HL-60/S4 treated with retinoic acid at 250 ng/mL for 4 days and 3 days (cell line): ENCODE measurements around the gene TMEM225.
"Not testable (repeated sequence)": the region's sequence is repeated elsewhere in the genome, so short reads cannot be mapped to it uniquely, and the experiment has no call there.

Source experiments
- in situ Hi-C: fragments of 300-500 bp; cut with MboI; formaldehyde crosslinking; loops from 2 replicates; pipeline ENCODE4 v1.7.0; 2022; ENCODE audit warnings: low sequenced_read_pairs

TMEM225 gene, protein sequence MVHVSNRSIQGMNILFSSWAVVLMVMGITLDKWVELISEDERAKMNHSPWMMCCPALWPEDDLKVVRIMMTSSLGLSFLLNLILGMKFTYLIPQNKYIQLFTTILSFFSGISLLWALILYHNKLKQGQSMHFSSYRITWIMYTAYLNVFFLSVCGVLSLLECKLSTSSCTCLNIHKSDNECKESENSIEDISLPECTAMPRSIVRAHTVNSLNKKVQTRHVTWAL

DNA sequence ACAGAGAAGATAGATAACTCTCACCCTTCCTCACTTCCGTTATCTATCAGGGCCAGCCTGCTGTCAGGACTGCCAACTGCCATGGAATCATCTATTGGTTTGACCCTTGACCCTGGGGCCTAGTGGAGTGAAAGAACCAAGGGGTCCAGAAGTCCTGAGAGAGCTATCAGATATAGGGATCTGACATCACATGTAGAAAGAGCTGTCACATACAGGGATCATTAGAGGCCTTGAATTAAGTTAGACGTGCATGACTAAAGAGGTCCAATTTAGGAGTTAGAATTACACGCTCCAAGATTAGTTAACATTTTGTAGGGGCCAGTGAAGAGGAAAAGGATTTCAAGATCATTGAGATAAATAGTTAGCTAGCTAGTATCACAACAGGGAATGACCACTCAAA, at the start of gene TMEM225:
TMEM225 (minus strand) TSS at position 101 of the 400 bp plus-strand sequence. CDS start 245 bp downstream, outside the sequence.
- in situ Hi-C loops, result no loop called here

DNA sequence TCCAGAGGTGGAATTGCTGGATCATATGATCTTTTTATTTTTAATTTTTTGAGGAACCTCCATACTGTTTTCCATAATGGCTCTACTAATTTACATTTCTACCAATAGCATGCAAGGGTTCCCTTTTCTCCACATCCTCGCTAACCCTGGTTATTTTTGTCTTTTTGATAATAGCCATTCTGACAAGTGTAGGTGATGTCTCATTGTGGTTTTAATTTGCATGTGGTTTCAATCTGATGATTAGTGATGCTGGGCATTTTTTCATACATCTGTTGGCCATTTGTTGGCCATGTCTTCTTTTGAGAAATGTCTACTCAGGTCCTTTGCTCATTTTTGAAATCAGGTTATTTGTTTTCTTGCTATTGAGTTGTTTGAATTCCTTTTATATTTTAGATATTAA, 38.6 kb upstream of the TMEM225 start:
- in situ Hi-C loops, result no loop called here

DNA sequence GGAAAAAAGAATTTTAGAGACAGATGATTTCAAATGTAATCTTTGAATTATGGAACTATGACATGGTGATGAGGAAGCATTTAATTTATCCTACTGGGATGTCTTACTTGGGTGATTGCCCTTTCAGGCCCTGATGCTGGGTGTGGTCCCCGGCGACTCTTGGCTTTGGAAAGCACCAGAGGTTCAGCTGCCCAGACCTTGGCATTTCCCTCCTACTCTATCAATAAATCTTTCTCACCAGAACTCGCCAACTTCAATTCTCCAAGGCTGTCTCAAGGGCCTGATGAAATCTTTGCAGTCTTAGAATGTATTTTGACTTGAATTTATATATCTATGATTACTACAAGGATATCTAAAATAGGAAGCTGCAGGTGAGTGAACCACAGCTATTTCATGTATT, 35.5 kb upstream of the TMEM225 start:
- in situ Hi-C loops, result no loop called here

DNA sequence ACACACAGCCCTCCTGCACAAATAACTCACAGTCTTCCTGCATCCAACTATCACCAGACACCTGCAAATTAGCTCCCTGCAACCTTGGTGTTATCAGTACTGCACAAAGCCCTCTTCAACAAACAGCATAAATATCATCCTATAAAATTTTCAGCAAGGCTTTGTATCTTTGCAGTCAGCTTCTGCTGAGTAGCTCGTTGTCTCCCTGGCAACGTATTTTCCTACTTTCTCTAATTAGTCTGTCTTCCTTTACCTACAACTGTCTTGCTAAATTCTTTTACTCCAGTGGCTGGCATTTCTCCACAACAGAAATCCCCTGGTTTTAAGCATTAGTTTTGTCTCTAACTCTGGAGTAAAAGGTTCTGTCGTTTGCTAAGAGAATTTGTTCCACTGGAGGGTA, 20.4 kb upstream of the TMEM225 start:
- in situ Hi-C loops, result no loop called here

DNA sequence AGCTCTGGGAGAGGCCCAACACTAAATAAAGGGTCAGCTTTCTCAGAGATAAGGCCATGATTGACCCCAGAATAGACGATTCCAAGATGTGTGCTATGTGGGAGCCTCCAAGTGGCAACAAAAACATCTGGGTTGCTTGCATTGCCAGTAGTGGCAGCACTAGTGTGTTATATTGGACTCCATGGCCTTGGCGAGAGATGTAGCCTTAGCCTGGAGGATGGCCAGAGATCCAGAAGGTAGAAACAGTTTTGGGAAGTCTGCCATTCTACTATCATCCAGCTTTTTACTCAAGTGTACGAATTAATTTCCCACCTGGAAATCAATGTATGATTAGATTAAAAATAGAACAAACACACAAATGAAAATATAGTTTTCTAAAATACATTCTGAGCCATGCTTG, 19.5 kb upstream of the TMEM225 start:
- in situ Hi-C loops, result no loop called here

DNA sequence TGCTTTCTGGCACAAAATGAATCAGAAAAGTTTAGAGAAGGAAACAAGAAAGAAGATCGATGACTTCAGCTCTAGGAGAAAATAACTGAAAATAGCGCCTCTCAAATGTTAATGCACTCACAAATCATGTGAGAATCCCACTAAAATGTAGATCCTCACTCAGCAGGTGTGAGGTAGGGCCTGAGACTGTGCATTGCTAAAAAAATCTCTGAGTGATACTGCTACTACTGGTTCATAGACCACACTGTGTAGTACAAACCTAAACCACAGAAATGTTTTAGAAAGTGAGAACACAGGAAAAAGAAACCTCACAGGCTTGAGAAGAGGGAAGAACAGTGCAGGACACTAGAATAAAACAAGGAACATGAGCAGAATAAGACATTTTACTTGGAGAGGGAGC, 18.5 kb upstream of the TMEM225 start:
- in situ Hi-C loops, result no loop called here

DNA sequence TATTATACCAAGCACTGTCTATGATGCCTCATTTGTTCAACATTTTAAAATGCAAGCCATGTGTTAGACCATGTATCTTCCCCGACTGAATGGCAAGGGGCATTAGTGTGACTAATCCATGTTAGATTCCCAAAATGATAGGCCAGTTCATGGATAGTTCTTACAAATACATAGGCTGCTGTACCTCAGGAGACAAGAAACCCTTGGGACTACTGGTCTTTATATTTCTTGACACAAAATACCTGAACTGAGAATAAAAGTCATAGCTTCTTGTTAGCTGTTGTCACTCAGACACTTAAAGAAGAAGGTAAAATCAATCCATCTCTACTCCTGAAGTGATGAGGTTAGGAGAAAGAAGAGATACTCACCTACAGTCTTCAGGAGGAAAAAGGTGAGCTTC, 16.4 kb upstream of the TMEM225 start, which contains the start of gene OR8D4:
OR8D4 (plus strand) TSS at position 301 of the 400 bp plus-strand sequence. CDS start 4,265 bp downstream, outside the sequence.
- in situ Hi-C loops, result no loop called here

DNA sequence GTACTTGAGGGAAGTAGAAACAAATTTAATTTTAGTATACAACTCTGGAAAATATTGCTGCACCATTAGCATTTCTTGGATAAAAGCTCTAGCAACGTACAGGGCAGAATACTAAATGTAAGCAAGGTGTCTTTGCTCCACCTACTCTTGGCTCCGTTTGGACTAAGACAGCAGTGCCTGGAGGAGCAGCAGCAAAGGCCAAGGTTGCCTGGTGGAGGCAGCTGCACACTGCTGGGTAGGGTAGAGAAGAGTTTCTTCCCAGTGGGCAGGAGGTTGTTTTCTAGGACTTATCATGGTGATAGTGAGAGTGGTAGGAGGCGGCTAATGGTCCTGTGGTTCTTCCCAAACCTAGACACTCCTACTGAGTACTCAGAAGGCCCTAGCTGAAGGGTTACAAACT, 14.3 kb upstream of the TMEM225 start:
- in situ Hi-C loops, result no loop called here

DNA sequence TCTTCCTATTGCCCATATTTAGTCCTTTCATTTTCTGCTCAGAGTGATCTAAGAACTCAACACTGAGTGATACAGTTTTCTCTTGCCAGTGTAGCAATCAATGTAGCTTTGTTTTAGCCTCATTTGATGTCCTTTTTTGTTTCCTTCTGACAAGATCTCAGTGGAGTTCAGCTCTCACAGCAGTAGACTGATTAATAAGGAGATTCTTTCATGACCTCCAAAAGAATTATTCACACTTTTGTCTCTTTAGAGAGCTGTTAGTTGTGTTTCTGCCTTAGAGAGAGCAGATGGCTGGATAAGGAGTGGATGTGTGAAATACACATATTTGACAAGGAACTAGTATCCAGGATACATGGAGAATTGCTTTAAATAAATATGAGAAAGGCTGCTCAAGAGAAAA, 6.6 kb upstream of the TMEM225 start:
- in situ Hi-C loops, result no loop called here

DNA sequence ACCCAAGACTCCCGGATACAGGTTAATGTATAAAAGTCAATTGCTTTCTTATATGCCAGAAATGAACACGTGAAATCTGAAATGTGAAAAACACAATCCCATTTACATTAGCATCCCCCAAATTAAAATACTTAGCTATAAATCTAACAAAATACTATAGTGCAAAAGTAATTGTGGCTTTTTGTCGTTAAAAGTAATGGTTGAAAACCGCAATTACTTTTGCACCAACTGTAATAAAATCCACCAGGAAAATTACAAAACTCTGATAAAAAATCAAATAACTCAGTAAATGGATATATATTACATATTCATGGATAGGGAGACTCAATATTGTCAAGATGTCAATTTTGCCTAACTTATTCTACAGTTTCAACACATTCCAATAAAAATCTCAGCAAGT, 4.6 kb downstream of the TMEM225 start:
- in situ Hi-C loops, result no loop called here

DNA sequence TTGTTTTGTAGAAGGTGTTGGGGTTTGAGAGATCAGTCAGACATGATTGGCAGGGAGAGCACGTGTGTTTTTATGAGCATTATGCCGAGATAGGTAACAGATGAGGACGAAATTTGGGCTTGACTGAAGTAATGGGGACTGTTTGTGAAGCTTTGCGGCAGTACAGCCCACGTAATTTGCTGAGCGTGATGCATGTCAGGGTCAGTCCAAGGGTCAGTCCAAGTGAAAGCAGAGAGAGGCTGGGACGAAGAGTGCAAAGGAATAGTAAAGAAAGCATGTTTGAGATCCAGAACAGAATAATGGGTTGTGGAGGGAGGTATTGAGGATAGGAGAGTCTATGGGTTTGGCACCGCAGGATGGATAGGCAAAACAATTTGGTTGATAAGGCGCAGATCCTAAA, 17.7 kb downstream of the TMEM225 start:
- in situ Hi-C loops, result not testable (repeated sequence)

DNA sequence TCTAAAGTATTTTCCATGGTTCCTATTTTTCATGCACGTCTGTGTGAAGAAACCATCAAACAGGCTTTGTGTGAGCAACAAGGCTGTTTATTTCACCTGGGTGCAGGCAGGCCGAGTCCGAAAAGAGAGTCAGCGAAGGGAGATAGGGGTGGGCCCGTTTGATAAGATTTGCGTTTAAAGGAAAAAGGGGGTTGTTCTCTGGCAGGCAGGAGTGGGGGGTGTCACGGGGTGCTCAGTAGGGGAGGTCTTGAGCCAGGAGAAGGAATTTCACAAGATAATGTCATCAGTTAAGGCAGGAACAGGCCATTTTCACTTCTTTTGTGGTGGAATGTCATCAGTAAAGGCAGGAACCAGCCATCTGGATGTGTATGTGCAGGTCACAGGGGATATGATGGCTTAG, 20.2 kb downstream of the TMEM225 start:
- in situ Hi-C loops, result not testable (repeated sequence)

DNA sequence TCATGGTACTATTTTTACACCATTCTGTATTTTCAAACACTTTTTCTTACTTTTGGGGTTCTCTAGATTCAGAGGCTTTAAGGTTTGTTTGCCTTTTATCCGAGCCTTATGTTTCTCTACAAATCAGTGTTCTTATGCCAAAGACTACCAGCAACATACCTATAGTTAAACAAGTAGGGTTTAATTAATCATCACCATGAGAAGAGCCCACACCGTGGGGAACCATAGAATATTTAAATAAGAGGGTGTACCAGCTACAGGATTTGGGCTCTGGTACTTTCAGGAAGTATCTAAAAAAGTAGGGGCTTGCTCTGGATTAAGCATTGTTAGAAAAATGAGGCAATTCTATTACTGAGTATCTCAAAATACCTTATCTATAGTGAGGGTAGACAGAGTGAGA, 25.7 kb downstream of the TMEM225 start:
- in situ Hi-C loops, result no loop called here

DNA sequence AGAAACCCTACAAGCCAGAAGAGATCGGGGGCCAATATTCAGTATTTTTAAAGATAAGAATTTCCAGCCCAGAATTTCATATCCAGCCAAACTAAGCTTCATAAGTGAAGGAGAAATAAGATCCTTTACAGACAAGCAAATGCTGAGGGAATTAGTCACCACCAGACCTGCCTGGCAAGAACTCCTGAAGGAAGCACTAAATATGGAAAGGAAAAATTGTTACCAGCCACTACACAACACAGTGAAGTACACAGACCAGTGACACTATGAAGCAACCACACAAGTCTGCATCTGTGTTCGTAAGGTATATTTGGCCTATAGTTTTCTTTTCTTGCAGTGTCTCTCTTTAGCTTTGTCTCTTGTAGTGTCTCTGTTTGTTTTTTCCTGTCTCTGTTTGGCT, 29.0 kb downstream of the TMEM225 start:
- in situ Hi-C loops, result no loop called here

DNA sequence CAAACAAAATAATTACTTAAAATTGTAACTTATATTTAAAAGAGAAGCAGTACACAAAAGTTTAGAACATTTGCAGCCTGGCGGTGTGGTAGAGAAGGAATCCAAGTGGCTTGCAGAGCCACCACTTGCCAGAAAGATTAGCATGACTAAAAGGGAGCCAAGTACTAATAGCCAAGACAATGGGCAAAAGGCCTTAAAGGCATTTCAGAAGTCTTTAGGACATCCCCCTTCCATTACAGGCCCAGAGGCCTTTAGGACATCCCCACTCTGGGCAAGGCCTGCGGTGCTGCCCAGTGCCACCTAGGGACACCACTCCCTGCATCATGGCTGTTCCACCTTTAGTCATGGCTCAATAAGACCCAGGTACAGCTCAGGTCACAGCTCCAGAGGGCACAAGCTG, 32.4 kb downstream of the TMEM225 start:
- in situ Hi-C loops, result no loop called here

DNA sequence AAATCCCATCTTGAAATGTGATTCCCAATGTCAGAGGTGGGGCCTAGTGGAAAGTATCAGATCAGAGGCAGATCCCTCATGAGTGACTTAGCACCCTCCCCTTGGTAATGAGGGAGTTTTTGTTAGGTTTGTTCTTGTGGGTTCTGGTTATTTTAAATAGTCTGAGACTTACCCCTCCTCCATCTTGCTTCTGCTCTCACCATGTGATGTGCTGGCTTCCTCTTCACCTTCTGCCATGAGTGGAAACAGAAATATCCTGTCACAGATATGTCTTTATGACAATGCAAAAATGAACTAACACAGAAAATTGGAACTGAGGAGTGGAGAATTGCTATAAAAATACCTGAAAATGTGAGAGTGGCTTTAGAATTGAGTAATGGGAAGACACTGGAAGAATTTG, 33.1 kb downstream of the TMEM225 start:
- in situ Hi-C loops, result no loop called here

DNA sequence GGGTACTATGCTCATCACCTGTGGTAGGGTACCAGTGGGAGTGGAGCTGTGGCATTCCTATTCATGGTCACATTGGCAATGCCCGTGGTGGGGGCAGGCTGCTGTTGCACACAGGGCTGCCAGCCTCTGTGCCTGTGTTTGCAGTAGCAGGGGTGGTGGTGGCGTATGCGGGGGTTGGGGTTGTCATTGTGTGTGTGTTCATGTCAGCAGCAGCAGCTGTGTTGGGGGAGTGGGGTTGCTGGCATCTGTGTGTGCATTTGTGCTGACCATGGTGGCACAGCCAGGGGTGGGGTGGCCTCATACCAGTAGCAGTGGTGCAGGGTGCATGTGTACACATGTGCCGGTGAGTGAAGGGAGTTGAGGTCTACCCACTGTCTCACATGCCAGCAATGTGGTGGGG, 34.4 kb downstream of the TMEM225 start:
- in situ Hi-C loops, result no loop called here

DNA sequence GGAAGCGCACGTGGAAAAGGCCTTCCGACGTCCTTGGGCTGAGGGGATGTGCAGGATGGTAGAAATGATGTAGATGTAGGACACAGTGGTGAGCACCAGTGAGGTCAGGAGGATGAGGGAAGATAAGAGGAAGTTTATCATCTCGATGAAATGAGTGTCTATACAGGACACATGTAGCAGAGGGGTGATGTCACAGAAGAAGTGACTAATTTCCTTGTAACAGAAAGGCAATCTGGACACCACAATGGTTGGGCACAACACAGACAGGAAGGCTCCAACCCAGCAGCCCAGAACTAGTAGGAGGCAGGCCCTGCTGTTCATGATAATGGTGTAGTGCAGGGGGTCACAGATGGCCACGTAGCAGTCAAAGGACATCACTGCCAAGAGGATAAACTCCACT, 44.3 kb downstream of the TMEM225 start:
- in situ Hi-C loops, result no loop called here

DNA sequence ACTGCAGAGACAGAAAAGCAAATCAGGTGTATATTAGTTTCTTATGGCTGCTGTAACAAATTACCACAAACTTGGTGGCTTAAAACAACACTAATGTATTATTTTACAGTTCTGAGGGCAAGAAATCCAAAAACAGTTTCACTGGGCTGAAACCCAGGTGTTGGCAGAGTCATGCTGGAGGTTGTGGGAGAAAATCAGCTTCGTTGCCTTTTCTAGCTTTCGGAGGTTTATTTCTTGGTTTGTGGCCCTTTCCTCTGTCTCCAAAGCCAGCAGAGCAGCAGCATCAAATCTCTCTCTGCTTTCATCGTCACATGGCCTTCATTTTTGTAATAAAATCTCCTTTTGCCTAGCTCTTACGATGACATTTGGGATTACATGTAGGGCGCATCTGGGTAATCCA, 46.3 kb downstream of the TMEM225 start:
- in situ Hi-C loops, result no loop called here

DNA sequence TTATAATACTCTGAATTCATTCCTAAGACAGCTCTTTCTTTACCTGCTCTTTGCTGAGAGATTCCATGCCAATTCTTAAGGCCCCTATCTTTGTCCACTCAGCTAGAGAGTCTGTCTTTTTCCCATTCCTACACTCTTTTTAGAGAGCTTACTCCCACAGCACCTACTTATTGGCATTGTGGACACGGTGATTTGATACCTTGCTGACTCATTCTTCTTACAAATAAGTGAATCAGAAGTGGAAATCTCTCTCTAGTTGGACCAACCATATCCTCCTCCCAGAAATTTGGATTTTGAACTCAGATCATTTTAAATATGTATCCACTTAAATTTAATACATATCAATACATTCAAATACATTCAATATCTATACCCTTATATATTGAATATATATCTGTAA, 46.8 kb downstream of the TMEM225 start:
- in situ Hi-C loops, result no loop called here

DNA sequence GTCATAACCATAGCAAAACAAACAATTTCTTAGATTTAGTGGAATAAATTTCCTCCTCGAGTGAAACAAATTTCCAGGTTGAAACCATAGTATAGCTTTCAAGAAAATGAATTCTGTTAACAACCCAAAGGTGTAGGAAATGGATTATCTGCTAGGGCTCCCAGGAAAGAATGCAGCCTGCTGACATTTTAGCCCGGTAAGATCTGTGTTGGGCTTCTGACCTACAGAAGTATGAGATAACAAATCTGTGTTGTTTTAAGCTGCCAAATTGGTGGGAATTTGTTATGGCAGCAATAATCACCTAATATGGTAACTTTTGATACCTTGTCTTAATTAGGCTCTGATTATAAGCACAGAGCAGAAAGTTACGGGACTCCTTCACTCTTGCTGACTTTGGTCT, 47.3 kb downstream of the TMEM225 start:
- in situ Hi-C loops, result no loop called here

DNA sequence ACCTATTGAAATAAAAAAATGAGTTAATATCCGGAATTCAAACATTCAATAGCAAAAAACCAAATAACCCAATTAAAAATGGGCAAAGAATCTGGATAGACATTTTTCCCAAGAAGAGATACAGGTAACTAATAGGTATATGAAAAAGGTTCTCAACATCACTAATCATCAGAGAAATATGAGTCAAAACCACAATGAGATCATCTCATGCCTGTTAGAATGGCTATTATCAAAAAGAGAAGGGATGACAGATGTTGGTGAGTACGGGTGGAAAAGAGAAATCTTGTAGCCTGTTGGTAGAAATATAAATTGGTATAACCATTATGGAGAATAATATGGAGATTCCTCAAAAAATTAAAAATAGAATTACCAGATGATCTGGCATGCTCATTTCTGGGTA, 52.4 kb downstream of the TMEM225 start:
- in situ Hi-C loops, result no loop called here
